Measurements from ENCODE around the gene MICU2. TPM values are rescaled to one million over a fixed set of nuclear protein-coding genes. Genes with fewer than 3 reads are reported as not detected.
A peak's percentile ranks its signal among the peaks of the same experiment; 100 is the strongest.

MICU2 gene
- total RNA-seq, 1 donor from 2014 or later = 63.0 TPM

DNA sequence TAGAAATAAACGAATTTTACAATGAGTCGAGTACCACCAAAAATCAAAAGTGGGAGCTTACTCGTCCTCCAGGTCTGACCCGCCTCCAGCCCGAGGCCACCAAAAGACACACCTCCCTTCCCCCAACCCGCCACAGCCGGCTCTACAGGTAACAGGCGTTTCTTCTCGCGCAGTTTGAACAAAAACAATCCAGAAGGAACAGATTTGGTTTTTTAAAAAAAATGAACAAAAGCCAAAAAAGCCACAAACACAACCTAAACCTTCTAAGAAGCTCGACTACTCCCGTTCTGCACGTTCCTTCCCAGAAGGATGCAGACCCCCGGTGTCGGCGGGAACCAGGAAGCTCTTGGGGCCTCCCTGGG, 145.5 kb downstream of the MICU2 start:
- DNase-seq = peak; percentile 50
- ATAC-seq = peak; percentile 51
- intact Hi-C loops (cut with micrococcal nuclease) = no loop called here

DNA sequence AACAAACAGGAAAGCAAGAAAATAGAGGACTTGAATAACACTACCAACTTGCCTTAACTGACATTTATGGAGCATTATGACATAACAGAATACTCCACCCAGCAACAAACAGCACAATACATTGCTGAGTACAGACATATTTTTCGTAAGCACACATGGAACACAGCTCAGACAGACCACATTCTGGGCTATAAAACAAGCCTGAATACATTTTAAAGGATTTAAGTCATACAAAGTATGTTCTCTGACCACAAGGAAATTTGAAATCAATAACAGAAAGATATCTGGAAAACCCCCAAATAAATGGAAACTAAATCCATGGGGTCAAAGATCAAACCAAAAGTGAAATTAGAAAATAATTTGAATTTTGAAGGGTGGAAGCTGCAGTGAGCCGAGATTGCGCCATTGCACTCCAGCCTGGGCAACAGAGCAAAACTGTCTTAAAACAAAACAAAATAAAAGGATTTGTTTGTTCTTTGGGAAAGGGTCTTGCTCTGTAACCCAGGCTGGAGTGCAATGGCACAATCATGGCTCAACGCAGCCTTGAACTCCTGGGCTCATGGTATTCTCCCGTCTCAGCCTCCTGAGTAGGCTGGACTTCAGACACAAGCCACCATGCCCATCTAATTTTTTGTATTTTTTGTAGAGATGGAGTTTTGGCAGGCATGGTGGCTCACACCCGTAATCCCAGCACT, 150.4 kb downstream of the MICU2 start:
- DNase-seq = no peak
- no peak for ATAC-seq
- intact Hi-C loops (cut with micrococcal nuclease) = no loop called here

DNA sequence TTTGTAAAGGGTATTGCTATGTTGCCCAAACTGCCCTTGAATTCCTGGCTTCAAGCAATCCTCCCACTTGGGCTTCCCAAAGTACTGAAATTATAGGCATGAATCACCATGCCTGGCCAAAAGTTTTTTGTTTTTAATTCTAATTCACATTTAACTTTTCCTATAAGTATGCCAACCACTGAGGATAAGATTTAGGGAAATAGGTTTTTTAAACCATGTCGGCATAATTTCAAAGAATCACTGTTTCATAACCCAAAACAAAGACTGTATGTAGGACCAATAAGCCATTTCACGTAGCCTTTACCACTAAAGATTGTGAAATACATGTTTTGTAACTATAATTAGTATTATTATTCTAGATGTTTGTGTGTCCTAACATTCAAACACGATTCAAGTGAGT, 153.0 kb downstream of the MICU2 start:
- intact Hi-C loops (cut with micrococcal nuclease) = no loop called here
- DNase-seq (no peak), ATAC-seq (no peak)

- intact Hi-C loops (cut with micrococcal nuclease) = no loop called here
- ATAC-seq = no peak
- DNase-seq = no peak
Measured at GRCh38 chr13:21446656-21447055, 157.3 kb downstream of the MICU2 start.

DNA sequence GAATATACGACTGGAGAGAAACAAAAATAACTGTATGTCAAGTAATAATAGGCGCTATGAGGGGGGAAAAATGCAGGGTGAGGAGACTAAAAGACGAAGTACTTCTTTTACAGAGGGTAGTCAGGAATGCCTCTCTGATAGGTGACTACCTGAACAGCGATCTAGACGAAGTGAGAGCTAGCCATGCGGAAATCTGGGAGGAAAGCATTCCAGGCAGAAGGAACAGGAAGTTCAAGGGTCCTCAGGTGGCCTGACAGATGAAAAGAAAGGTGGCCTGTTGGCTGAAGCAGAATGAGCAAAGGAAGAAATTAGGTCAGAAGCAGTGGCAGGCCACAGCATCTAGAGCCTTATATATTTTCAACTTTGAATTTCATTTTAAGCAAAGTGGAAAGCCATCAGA, 158.2 kb downstream of the MICU2 start:
- DNase-seq (no peak), ATAC-seq (no peak)
- intact Hi-C loops (cut with micrococcal nuclease) = no loop called here

DNA sequence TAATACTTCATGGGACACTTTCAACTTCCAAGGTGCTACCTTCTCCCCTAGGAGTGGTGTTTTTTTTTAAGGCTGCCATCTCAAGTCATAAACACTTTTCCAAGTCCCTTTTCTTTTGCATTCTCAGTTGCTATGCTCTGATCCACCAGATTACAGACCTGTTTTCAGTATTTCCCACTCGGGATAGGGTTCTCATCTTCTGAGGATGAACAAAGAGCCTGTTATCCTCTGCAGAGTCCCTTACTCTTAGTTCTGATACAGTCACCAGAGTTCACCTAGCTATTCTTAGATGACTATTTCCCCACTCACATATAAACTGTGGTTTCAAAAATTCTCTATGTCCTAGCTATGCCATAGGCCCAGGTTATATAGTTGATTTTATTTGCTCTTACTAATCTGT, 160.8 kb downstream of the MICU2 start:
- DNase-seq (no peak), ATAC-seq (no peak)
- intact Hi-C loops (cut with micrococcal nuclease) = no loop called here

Other genes with a start within 250 kb of the MICU2 start
- 16.2 TPM for gene ZDHHC20, start 144.9 kb downstream of the MICU2 start, total RNA-seq
- 12.1 TPM for gene FGF9, start 66.9 kb upstream of the MICU2 start, total RNA-seq